Activated CD8-positive, alpha-beta memory T cell treated with anti-CD3 and anti-CD28 coated beads for 36 hours (primary cell): Measurements from ENCODE around the gene LRRC55. TPM values are rescaled to one million over a fixed set of nuclear protein-coding genes. Genes with fewer than 3 reads are reported as not detected.

Source experiments
- CTCF ChIA-PET: fragments of 350-600 bp; sonication (Branson Sonifier 250); formaldehyde crosslinking; loops from one replicate; lab custom pipeline; 2021; ENCODE audit warnings: antibody characterized with exemption; lab: Charles Lee
- POLR2A ChIA-PET: fragments of 350-600 bp; sonication (Branson Sonifier 250); formaldehyde crosslinking; loops from one replicate; lab custom pipeline; 2021; ENCODE audit warnings: antibody characterized with exemption; lab: Charles Lee
- total RNA-seq, 2 experiments: library from RNA; stranded (reverse); gene quantifications; one replicate each; pipeline ENCODE4 v1.2.3, GENCODE V29; 2021

Gene LRRC55
- total RNA-seq, result not detected

- ChIA-PET CTCF (no interaction called here), POLR2A (no interaction called here)
Observed at GRCh38 chr11:57181678-57182305, at the start of gene LRRC55. Gene LRRC55, plus strand, starts transcription at chr11:57181953. Its CDS starts 70 bp downstream, at chr11:57182023.

- ChIA-PET CTCF (no interaction called here), POLR2A (no interaction called here)
Observed at GRCh38 chr11:57133366-57134038, 48.3 kb upstream of the LRRC55 start.

- ChIA-PET CTCF (no interaction called here), POLR2A (no interaction called here)
Observed at GRCh38 chr11:57134284-57134683, 47.5 kb upstream of the LRRC55 start.

GRCh38 chr11:57135020-57135751, 46.6 kb upstream of the LRRC55 start:
- ChIA-PET POLR2A (no interaction called here), CTCF (no interaction called here)

- POLR2A ChIA-PET, result no interaction called here
Observed at GRCh38 chr11:57140568-57140967, 41.2 kb upstream of the LRRC55 start.

GRCh38 chr11:57143459-57143858, 38.3 kb upstream of the LRRC55 start:
- ChIA-PET CTCF (no interaction called here), POLR2A (no interaction called here)

More at GRCh38 chr11:57140568-57140967, 41.2 kb upstream of the LRRC55 start:
- CTCF ChIA-PET, result no interaction called here

GRCh38 chr11:57144075-57144474, 37.7 kb upstream of the LRRC55 start:
- POLR2A ChIA-PET, result no interaction called here
- CTCF ChIA-PET, result no interaction called here

GRCh38 chr11:57144531-57145320, 37.0 kb upstream of the LRRC55 start:
- ChIA-PET POLR2A (no interaction called here), CTCF (no interaction called here)

GRCh38 chr11:57146301-57146700, 35.5 kb upstream of the LRRC55 start:
- CTCF ChIA-PET, result no interaction called here

GRCh38 chr11:57148621-57149020, 33.1 kb upstream of the LRRC55 start:
- ChIA-PET CTCF (no interaction called here), POLR2A (no interaction called here)

More at GRCh38 chr11:57146301-57146700, 35.5 kb upstream of the LRRC55 start:
- POLR2A ChIA-PET, result no interaction called here

- POLR2A ChIA-PET, result no interaction called here
- CTCF ChIA-PET, result no interaction called here
Observed at GRCh38 chr11:57150454-57150917, 31.3 kb upstream of the LRRC55 start.

GRCh38 chr11:57152134-57152533, 29.6 kb upstream of the LRRC55 start:
- CTCF ChIA-PET, result no interaction called here
- POLR2A ChIA-PET, result no interaction called here

- POLR2A ChIA-PET, result no interaction called here
- CTCF ChIA-PET, result no interaction called here
Observed at GRCh38 chr11:57153448-57153847, 28.3 kb upstream of the LRRC55 start.

GRCh38 chr11:57154739-57155138, 27.0 kb upstream of the LRRC55 start:
- POLR2A ChIA-PET, result no interaction called here
- CTCF ChIA-PET, result no interaction called here

GRCh38 chr11:57155400-57155799, 26.4 kb upstream of the LRRC55 start:
- ChIA-PET CTCF (no interaction called here), POLR2A (no interaction called here)

- CTCF ChIA-PET, result no interaction called here
- POLR2A ChIA-PET, result no interaction called here
Observed at GRCh38 chr11:57155838-57156607, 25.7 kb upstream of the LRRC55 start.

GRCh38 chr11:57156928-57157327, 24.8 kb upstream of the LRRC55 start:
- CTCF ChIA-PET, result no interaction called here

GRCh38 chr11:57157624-57158023, 24.1 kb upstream of the LRRC55 start:
- ChIA-PET POLR2A (no interaction called here), CTCF (no interaction called here)

More at GRCh38 chr11:57156928-57157327, 24.8 kb upstream of the LRRC55 start:
- POLR2A ChIA-PET, result no interaction called here

GRCh38 chr11:57158180-57158579, 23.6 kb upstream of the LRRC55 start:
- ChIA-PET POLR2A (no interaction called here), CTCF (no interaction called here)
